ENCODE measurements around the gene TAT. TPM values are rescaled to one million over a fixed set of nuclear protein-coding genes. Genes with fewer than 3 reads are reported as not detected.
"Not testable (repeated sequence)": the region's sequence is repeated elsewhere in the genome, so short reads cannot be mapped to it uniquely, and the experiment has no call there.

Gene TAT
- total RNA-seq, 1 experiment from 2014 or later = 0.13 TPM

DNA sequence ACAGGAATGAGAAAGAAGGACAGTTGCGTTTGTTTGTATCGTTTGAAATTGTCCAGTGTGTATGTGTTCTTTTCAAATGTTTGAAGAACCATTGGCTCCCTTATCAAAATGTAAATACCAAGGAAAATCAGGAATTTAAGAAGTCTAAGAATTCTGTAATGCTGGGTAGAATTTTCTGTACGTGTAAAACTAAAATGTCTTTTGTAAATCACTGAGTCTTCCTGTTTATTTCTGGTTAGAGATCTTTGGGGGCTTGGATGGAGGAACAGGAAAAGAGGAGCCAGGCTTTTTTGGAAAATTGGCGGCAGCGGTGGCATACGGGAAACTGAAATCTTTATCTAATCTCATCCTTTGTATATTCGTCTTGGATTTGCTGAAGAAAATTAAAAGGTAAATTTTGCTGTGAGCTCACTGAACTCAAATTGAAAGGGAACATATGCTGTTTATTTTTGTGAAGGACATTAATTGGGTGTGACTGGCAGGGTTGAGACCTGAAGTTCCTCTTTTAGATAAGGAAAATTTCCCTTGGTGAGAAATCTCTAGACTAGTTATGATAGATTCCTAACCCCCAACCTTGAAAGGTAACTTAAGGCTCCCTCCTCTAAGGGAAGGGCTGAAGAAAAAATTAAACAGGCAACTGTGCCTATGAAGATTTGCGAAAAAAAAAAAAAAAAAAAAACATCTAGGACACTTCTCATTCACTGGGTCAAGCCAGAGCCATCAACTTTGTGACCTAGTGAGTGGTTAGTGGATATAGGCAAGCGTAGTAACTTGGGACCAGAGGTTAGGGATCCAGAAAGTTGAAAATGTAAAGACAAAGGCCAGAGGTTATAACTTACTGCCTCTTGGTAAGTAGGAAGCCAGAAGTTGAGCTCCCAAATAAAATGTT lies 10.8 kb downstream of the TAT start:
- intact Hi-C loops (cut with micrococcal nuclease; ENCODE audit: unreplicated experiment) = loop anchor here (1.0 to 2.0 kb wide), 2 partner anchors 45 to 180 kb away; no protein-coding TSS in a partner anchor
- no TSS peak for BruUV-seq (replicated peaks)
- TF ChIP-seq, protein P1, sequence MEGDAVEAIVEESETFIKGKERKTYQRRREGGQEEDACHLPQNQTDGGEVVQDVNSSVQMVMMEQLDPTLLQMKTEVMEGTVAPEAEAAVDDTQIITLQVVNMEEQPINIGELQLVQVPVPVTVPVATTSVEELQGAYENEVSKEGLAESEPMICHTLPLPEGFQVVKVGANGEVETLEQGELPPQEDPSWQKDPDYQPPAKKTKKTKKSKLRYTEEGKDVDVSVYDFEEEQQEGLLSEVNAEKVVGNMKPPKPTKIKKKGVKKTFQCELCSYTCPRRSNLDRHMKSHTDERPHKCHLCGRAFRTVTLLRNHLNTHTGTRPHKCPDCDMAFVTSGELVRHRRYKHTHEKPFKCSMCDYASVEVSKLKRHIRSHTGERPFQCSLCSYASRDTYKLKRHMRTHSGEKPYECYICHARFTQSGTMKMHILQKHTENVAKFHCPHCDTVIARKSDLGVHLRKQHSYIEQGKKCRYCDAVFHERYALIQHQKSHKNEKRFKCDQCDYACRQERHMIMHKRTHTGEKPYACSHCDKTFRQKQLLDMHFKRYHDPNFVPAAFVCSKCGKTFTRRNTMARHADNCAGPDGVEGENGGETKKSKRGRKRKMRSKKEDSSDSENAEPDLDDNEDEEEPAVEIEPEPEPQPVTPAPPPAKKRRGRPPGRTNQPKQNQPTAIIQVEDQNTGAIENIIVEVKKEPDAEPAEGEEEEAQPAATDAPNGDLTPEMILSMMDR (conservative IDR thresholded peaks at IDR 0.05) = no peak
- no peak for TF ChIP-seq EZH2 (IDR thresholded peaks at IDR 0.05; ENCODE audit: low read depth)
- H2AFZ ChIP-seq = peak overlapping the region; percentile 96; the same call in 1 of the 2 replicates
- no peaks in the 10 kb centered on the region for H3K27me3 ChIP-seq (ENCODE audit: insufficient read depth, low read depth)
- H3K79me2 ChIP-seq (ENCODE audit: low read depth) = no peaks in the 10 kb centered on the region
- ChIA-PET CTCF (interaction anchor here (0.6 to 2.1 kb wide), 2 partner anchors 45 to 105 kb away, joined by 4 to 22 read pairs; no protein-coding TSS in a partner anchor), POLR2A (ENCODE audit: unreplicated experiment) (interaction anchor here (0.6 kb wide), 1 partner anchor 20 kb away, joined by 3 read pairs; no protein-coding TSS in a partner anchor)
- DNase-seq = no peak
- H3F3A ChIP-seq (ENCODE audit: insufficient read depth, low read depth) = peaks cover 22% of the 10 kb centered on the region
- H3K4me3 ChIP-seq = peak overlapping the region; percentile 73; the same call in 1 of the 2 replicates
- no peaks in the 10 kb centered on the region for H3K9me2 ChIP-seq (ENCODE audit: insufficient read depth)
- H3K36me3 ChIP-seq (ENCODE audit: low read depth) = no peaks in the 10 kb centered on the region
- H3K27ac ChIP-seq = peak overlapping the region; percentile 69
- H3K4me2 ChIP-seq = peak overlapping the region; percentile 85
- H3K4me1 ChIP-seq (replicated peaks; ENCODE audit: insufficient read depth) = peaks cover 17% of the 10 kb centered on the region
- H4K20me1 ChIP-seq (ENCODE audit: insufficient read depth) = no peaks in the 10 kb centered on the region
- H3K9me3 ChIP-seq (ENCODE audit: insufficient read depth, low read depth) = peaks cover 10% of the 10 kb centered on the region; the same call in 1 of the 2 replicates

DNA sequence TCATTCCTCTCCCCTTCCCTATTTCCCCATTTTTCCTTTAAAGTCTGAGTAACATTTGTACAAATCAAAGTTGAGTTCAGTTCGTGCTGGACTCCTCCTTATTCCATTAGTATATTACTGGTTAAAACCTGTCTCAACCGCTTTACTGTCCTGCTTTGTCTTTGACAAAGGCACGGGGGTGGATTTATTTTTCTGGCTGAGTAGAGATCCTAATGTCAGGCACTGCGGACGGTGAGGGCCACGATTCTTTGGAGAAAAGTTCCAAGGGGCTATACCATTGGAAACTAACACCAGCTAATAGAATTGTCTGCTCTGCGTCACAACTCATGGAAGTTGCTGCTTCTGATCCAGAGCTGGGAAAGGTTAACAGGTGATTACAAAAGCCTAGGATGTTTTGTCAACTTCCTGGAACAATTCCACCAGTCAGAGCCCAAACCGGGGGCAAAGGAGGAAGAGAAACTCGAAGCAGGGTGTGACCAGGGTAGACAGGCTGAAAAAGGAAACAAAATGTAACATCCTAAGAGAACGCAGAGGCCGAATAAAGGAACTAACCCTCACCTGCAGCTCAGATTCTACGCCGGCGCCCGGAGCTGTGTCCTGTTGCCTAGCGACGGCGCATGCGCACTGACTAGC lies 12.4 kb downstream of the TAT start:
- no peak for DNase-seq
- peaks cover 17% of the 10 kb centered on the region for H3K4me1 ChIP-seq (replicated peaks; ENCODE audit: insufficient read depth)
- intact Hi-C loops (cut with micrococcal nuclease; ENCODE audit: unreplicated experiment) = loop anchor here (2.0 kb wide), 1 partner anchor 46 kb away; no protein-coding TSS in a partner anchor
- H3K27ac ChIP-seq = peak overlapping the region; percentile 69
- peak overlapping the region; percentile 73 for H3K4me3 ChIP-seq
- CTCF ChIA-PET = interaction anchor here (0.6 to 2.1 kb wide), 5 partner anchors 44 to 520 kb away, joined by 5 to 22 read pairs (median 5); partner anchors contain the start of gene ZNF23
- H3K27me3 ChIP-seq (ENCODE audit: insufficient read depth, low read depth) = no peaks in the 10 kb centered on the region
- POLR2A ChIA-PET (ENCODE audit: unreplicated experiment) = interaction anchor here (0.6 to 0.7 kb wide), 4 partner anchors 9 to 50 kb away, joined by 3 to 6 read pairs (median 3); no protein-coding TSS in a partner anchor
- BruUV-seq (replicated peaks) = TSS peak; percentile 90
- peak overlapping the region; percentile 85 for H3K4me2 ChIP-seq
- H3K9me2 ChIP-seq (ENCODE audit: insufficient read depth) = no peaks in the 10 kb centered on the region
- peaks cover 22% of the 10 kb centered on the region for H3F3A ChIP-seq (ENCODE audit: insufficient read depth, low read depth)
- TF ChIP-seq EZH2 (IDR thresholded peaks at IDR 0.05; ENCODE audit: low read depth) = no peak
- TF ChIP-seq, protein P1 (conservative IDR thresholded peaks at IDR 0.05) = no peak
- no peaks in the 10 kb centered on the region for H3K79me2 ChIP-seq (ENCODE audit: low read depth)
- no peaks in the 10 kb centered on the region for H4K20me1 ChIP-seq (ENCODE audit: insufficient read depth)
- peak overlapping the region; percentile 96 for H2AFZ ChIP-seq
- peaks cover 10% of the 10 kb centered on the region; the same call in 1 of the 2 replicates for H3K9me3 ChIP-seq (ENCODE audit: insufficient read depth, low read depth)
- H3K36me3 ChIP-seq (ENCODE audit: low read depth) = no peaks in the 10 kb centered on the region

DNA sequence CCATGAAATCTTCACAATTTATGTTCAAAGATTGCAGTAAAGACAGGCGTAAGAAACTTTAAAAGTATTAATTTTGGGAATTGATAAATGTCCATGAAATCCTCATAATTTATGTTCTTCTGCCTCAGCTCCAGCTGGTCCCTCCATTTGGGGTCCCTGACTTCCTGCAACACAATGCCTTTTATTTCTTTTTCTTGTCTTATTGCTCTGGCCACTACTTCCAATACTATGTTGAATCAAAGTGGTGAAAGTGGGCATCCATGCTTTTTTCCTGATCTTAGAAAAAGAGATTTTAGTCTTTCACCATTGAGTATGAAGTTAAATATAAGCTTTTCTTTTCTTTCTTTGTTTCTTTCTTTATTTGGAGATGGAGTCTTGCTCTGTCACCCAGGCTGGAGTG lies 14.3 kb downstream of the TAT start:
- BruUV-seq (replicated peaks) = no TSS peak
- no peak for TF ChIP-seq EZH2 (IDR thresholded peaks at IDR 0.05; ENCODE audit: low read depth)
- TF ChIP-seq, protein P1 (conservative IDR thresholded peaks at IDR 0.05) = no peak
- H3K4me2 ChIP-seq = no peak overlapping the region
- no peaks in the 10 kb centered on the region for H3K27me3 ChIP-seq (ENCODE audit: insufficient read depth, low read depth)
- no peaks in the 10 kb centered on the region for H3K79me2 ChIP-seq (ENCODE audit: low read depth)
- intact Hi-C loops (cut with micrococcal nuclease; ENCODE audit: unreplicated experiment) = no loop called here
- peaks cover 17% of the 10 kb centered on the region for H3K4me1 ChIP-seq (replicated peaks; ENCODE audit: insufficient read depth)
- H3F3A ChIP-seq (ENCODE audit: insufficient read depth, low read depth) = peaks cover 22% of the 10 kb centered on the region
- ChIA-PET POLR2A (ENCODE audit: unreplicated experiment) (no interaction called here), CTCF (no interaction called here)
- H3K9me3 ChIP-seq (ENCODE audit: insufficient read depth, low read depth) = peaks cover 10% of the 10 kb centered on the region; the same call in 1 of the 2 replicates
- H3K4me3 ChIP-seq = no peak overlapping the region
- H4K20me1 ChIP-seq (ENCODE audit: insufficient read depth) = no peaks in the 10 kb centered on the region
- H3K27ac ChIP-seq = no peak overlapping the region
- H2AFZ ChIP-seq = no peak overlapping the region
- DNase-seq = no peak
- no peaks in the 10 kb centered on the region for H3K9me2 ChIP-seq (ENCODE audit: insufficient read depth)
- no peaks in the 10 kb centered on the region for H3K36me3 ChIP-seq (ENCODE audit: low read depth)

DNA sequence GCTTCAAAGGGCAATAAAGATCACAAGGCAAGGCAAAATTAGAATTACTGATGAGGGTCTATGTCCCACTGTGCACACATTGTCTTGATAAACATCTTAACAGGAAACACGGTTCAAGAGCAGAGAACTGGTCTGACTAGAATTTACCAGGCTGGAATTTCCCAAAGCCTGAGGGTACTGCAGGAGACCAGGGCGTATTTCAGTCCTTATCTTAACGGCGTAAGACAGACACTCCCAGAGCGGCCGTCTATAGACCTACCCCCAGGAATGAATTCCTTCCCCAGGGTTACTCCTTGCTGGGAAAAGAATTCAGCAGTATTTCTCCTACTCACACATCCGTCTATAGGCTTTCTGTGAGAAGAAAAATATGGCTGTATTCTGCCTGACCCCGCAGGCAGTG lies 15.0 kb downstream of the TAT start:
- DNase-seq; H3K27ac ChIP-seq; H2AFZ ChIP-seq; H3K27me3 ChIP-seq (ENCODE audit: insufficient read depth, low read depth); H3K9me2 ChIP-seq (ENCODE audit: insufficient read depth); H3K79me2 ChIP-seq (ENCODE audit: low read depth); intact Hi-C loops (cut with micrococcal nuclease; ENCODE audit: unreplicated experiment); BruUV-seq (replicated peaks); H3K4me3 ChIP-seq; H3K4me2 ChIP-seq; H4K20me1 ChIP-seq (ENCODE audit: insufficient read depth); POLR2A ChIA-PET (ENCODE audit: unreplicated experiment); H3K36me3 ChIP-seq (ENCODE audit: low read depth); CTCF ChIA-PET: not testable (repeated sequence)
- H3K4me1 ChIP-seq (replicated peaks; ENCODE audit: insufficient read depth) = peaks cover 17% of the 10 kb centered on the region
- peaks cover 22% of the 10 kb centered on the region for H3F3A ChIP-seq (ENCODE audit: insufficient read depth, low read depth)
- H3K9me3 ChIP-seq (ENCODE audit: insufficient read depth, low read depth) = peaks cover 10% of the 10 kb centered on the region; the same call in 1 of the 2 replicates

Measured in PC-9 (cell line).